Measurements from ENCODE around the gene OR52B4.

GRCh38 chr11:4393858-4394223 lies 25.7 kb upstream of the OR52B4 start:
- TF ChIP-seq, protein P1, sequence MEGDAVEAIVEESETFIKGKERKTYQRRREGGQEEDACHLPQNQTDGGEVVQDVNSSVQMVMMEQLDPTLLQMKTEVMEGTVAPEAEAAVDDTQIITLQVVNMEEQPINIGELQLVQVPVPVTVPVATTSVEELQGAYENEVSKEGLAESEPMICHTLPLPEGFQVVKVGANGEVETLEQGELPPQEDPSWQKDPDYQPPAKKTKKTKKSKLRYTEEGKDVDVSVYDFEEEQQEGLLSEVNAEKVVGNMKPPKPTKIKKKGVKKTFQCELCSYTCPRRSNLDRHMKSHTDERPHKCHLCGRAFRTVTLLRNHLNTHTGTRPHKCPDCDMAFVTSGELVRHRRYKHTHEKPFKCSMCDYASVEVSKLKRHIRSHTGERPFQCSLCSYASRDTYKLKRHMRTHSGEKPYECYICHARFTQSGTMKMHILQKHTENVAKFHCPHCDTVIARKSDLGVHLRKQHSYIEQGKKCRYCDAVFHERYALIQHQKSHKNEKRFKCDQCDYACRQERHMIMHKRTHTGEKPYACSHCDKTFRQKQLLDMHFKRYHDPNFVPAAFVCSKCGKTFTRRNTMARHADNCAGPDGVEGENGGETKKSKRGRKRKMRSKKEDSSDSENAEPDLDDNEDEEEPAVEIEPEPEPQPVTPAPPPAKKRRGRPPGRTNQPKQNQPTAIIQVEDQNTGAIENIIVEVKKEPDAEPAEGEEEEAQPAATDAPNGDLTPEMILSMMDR (IDR thresholded peaks at IDR 0.05; ENCODE audit: borderline replicate concordance, extremely low read depth, low read length, poor library complexity, severe bottlenecking): no peak
- no peak for TF ChIP-seq EZH2 (IDR thresholded peaks at IDR 0.05; ENCODE audit: borderline replicate concordance, low read depth, low read length, severe bottlenecking)
